A673 (cell line): ENCODE measurements around the gene NR2F1-AS1. TPM values are rescaled to one million over a fixed set of nuclear protein-coding genes. Genes with fewer than 3 reads are reported as not detected.

ENCODE experiments used
- BruUV-seq: library from RNA; stranded (reverse); fragments of 400-500 nt; replicated peaks from 2 replicates; lab custom pipeline; 2021; lab: Mats Ljungman, UMichigan
- CTCF ChIA-PET: fragments of 300-600 bp; sonication (Branson Sonifier 250); formaldehyde crosslinking; loops from one replicate; lab custom pipeline; 2022; ENCODE audit warnings: antibody characterized with exemption; lab: Charles Lee
- POLR2A ChIA-PET: fragments of 300-600 bp; sonication (Branson Sonifier 250); formaldehyde crosslinking; loops from one replicate; lab custom pipeline; 2022; ENCODE audit warnings: antibody characterized with exemption; ENCODE audit not compliant: low non-redundant PET; lab: Charles Lee
- DNase-seq: peaks from one replicate; pipeline ENCODE4 v3.0.0-alpha.2; 2015; ENCODE audit warnings: low spot score
- H3K27ac ChIP-seq: fragments of 200-600 bp; sonication (generic); 2 replicates; pipeline ENCODE4 v1.5.1; 2016; ENCODE audit warnings: mixed run types, low read depth, mild to moderate bottlenecking, mixed read lengths, antibody characterized with exemption, low read length; ENCODE audit not compliant: poor library complexity, severe bottlenecking
- H3K27me3 ChIP-seq: fragments of 200-600 bp; sonication (generic); replicated peaks from 2 replicates; pipeline ENCODE4 v1.6.1; 2017; ENCODE audit warnings: mixed run types, low read depth, mild to moderate bottlenecking, mixed read lengths, antibody characterized with exemption, low read length; ENCODE audit not compliant: insufficient read depth, poor library complexity
- H3K36me3 ChIP-seq: fragments of 200-600 bp; sonication (generic); 2 replicates; pipeline ENCODE4 v1.6.1; 2016; ENCODE audit warnings: mixed run types, mild to moderate bottlenecking, mixed read lengths, antibody characterized with exemption, low read length; ENCODE audit not compliant: insufficient read depth, poor library complexity, severe bottlenecking
- H3K4me1 ChIP-seq: fragments of 200-600 bp; sonication (generic); 2 replicates; pipeline ENCODE4 v1.6.1; 2017; ENCODE audit warnings: mixed run types, mild to moderate bottlenecking, mixed read lengths, antibody characterized with exemption, low read length; ENCODE audit not compliant: insufficient read depth, poor library complexity, severe bottlenecking
- H3K4me3 ChIP-seq: fragments of 200-600 bp; sonication (generic); 2 replicates; pipeline ENCODE4 v1.5.1; 2016; ENCODE audit warnings: low read depth, mixed run types, mild to moderate bottlenecking, mixed read lengths, low read length; ENCODE audit not compliant: poor library complexity, severe bottlenecking
- H3K9me3 ChIP-seq: fragments of 200-600 bp; sonication (generic); 2 replicates; pipeline ENCODE4 v1.6.1; 2016; ENCODE audit warnings: mixed run types, low read depth, mild to moderate bottlenecking, mixed read lengths, antibody characterized with exemption, low read length; ENCODE audit not compliant: poor library complexity, severe bottlenecking
- CTCF ChIP-seq: fragments of 300-800, 200-600 bp; sonication (generic); conservative IDR thresholded peaks from 2 replicates; pipeline ENCODE4 v1.5.1; 2017; ENCODE audit warnings: low read depth, mild to moderate bottlenecking, antibody characterized with exemption, low read length, moderate library complexity, mixed read lengths
- EZH2 ChIP-seq: fragments of 200-600 bp; sonication (generic); IDR thresholded peaks from 2 replicates; pipeline ENCODE4 v1.6.1; 2017; ENCODE audit warnings: borderline replicate concordance, low read depth, mild to moderate bottlenecking, mixed read lengths, antibody characterized with exemption, low read length; ENCODE audit not compliant: poor library complexity, severe bottlenecking
- intact Hi-C: fragments of 100-400 bp; cut with micrococcal nuclease; formaldehyde crosslinking; loops from one replicate; pipeline ENCODE4 v1.10.0; 2022; ENCODE audit not compliant: unreplicated experiment
- total RNA-seq: library from RNA; stranded (reverse); gene quantifications from 2 replicates; pipeline ENCODE4 v1.2.3, GENCODE V29; 2021

Gene NR2F1-AS1
- total RNA-seq, 1 experiment from 2014 or later = 2.3 TPM

DNA sequence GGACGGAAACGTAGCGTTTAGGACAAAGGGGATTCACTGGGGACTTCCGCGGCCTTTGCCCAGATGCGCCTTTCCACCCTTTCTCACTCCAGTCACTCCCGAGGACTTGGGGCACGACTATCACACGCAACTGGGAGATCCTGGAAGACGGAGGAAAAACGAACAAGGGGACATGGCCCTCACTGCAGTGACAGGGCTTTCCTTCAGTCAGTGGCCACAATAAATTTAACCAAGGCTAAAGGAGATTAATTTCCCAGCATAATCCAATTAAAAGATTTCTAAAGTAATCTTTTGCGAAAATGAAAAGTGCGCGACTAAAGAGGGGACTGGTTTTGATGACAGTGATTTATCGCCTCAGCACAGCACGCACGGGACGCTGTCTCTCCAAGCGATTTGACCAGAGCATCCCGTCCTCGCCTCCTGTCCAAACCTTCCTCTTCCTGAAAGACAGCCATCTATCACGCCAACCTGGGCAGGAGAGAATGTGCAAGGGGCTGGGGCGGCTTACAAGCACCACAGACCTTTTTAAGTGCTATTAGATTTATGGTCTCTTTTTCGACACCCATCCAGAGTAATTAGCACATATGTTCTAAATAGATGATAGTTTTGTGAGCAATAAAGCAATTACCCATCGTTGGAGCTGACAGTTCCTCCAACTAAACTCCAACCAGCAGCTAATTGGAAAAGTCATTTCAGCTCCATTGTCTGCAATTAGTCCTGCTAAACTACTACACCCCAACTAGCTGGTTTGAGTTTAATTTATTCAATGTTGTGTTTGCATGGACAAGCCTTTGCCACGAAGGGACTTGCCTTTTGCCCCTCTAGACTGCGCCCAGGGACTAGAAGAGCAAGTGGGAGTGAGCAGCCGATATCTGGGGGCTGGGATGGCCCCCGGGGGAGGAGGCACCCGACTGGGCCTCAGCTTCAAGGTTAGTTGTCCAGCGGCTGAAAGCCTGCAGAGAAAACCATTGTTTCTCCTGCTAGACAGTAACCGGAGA is 7.4 kb downstream of the NR2F1-AS1 start:
- no peak overlapping the region for H3K27ac ChIP-seq
- TF ChIP-seq EZH2 (peak; percentile 14), CTCF (no peak)
- ChIA-PET CTCF (no interaction called here), POLR2A (no interaction called here)
- DNase-seq = no peak
- H3K27me3 ChIP-seq = peaks cover 49% of the 10 kb centered on the region
- no peaks in the 10 kb centered on the region for H3K9me3 ChIP-seq
- H3K4me1 ChIP-seq = no peaks in the 10 kb centered on the region
- intact Hi-C loops = loop anchor here (5.0 kb wide), 1 partner anchor 666 kb away; no protein-coding TSS in a partner anchor
- BruUV-seq = no TSS peak
- peak overlapping the region; percentile 26 for H3K4me3 ChIP-seq
- no peaks in the 10 kb centered on the region for H3K36me3 ChIP-seq

DNA sequence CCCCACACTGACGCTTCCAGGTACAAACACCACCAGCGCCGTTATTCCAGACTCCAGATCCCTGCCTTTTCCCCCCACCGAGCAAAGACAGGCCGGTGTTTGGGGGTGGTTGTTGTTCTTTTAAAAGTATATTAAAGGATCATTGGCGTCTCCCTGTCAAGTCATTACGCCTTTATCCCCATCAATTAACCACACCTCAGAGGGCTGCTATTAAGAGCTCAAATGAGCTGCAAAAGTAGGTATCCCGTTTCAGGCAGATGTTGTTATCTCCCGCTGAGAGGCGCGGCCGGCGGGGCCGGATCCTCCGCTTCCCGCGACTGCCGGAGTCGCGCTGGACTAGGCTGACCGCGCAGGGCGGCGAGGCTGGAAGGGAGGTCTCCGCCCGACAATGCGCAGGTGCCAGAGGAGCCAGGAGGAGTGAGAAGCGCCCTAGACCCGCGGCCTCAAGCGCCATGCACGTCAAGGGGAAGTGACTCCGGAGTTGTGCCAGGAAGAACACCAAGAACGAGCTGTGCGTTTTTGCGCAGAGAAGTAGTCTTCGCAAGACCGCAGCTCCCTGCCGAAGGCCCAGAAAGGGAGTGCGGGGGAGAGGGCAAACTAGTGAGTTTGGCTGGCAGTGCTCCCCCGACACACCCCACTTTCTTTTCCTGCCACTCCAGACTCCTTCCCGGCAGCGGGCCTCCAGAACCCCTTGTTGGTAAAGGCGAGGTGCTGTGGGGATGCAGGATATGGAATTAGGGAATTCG is 8.2 kb downstream of the NR2F1-AS1 start:
- POLR2A ChIA-PET = no interaction called here
- BruUV-seq = no TSS peak
- H3K9me3 ChIP-seq = no peaks in the 10 kb centered on the region
- TF ChIP-seq CTCF = no peak
- peak; percentile 59 for TF ChIP-seq EZH2
- peaks cover 49% of the 10 kb centered on the region for H3K27me3 ChIP-seq
- H3K4me3 ChIP-seq = peak overlapping the region; percentile 26
- intact Hi-C loops = loop anchor here (5.0 kb wide), 1 partner anchor 665 kb away; no protein-coding TSS in a partner anchor
- H3K36me3 ChIP-seq = no peaks in the 10 kb centered on the region
- no peak for DNase-seq
- no peak overlapping the region for H3K27ac ChIP-seq
- CTCF ChIA-PET = no interaction called here
- no peaks in the 10 kb centered on the region for H3K4me1 ChIP-seq

- Histone ChIP-seq H3K27me3 (peaks cover 49% of the 10 kb centered on the region), H3K4me1 (no peaks in the 10 kb centered on the region), H3K9me3 (no peaks in the 10 kb centered on the region), H3K27ac (no peak overlapping the region), H3K36me3 (no peaks in the 10 kb centered on the region), H3K4me3 (no peak overlapping the region)
- intact Hi-C loops = loop anchor here (5.0 kb wide), 1 partner anchor 665 kb away; no protein-coding TSS in a partner anchor
- TF ChIP-seq CTCF = no peak
- TF ChIP-seq EZH2 = no peak
- no peak for DNase-seq
- no TSS peak for BruUV-seq
- POLR2A ChIA-PET = no interaction called here
- CTCF ChIA-PET = no interaction called here
These were observed 8.9 kb downstream of the NR2F1-AS1 start for GRCh38 chr5:93572101-93572607.
